HEK293 (cell line): ENCODE data around the gene DNASE1.
A peak's percentile ranks its signal among the peaks of the same experiment; 100 is the strongest.

ENCODE experiments used
- CTCF ChIA-PET: fragments of 350-600 bp; formaldehyde crosslinking; extraction: SDS; loops from one replicate; lab custom pipeline; 2021; ENCODE audit warnings: antibody characterized with exemption; lab: Yijun Ruan, JAX
- POLR2A ChIA-PET: fragments of 300-600 bp; formaldehyde crosslinking; extraction: SDS; loops from one replicate; lab custom pipeline; 2020; ENCODE audit warnings: antibody characterized with exemption, inconsistent platforms; lab: Yijun Ruan, JAX
- H3K27ac ChIP-seq: fragments of 200-500 bp; sonication (Bioruptor generic); 2 replicates; pipeline ENCODE4 v1.5.1; 2014; ENCODE audit warnings: low read depth, low read length, control low read depth, inconsistent platforms; ENCODE audit errors: extremely low read depth
- H3K36me3 ChIP-seq, 2 experiments: fragments of 200-500 bp in 1 of 2; sonication (Bioruptor generic) in 1 of 2; 1 replicate in 1 of 2; 2 replicates in 1 of 2; pipeline ENCODE4 v1.5.1; 2014 to 2017; ENCODE audit warnings: inconsistent platforms in 2 of 2, low read length in 2 of 2; ENCODE audit not compliant: control insufficient read depth in 2 of 2, insufficient read depth in 1 of 2
- H3K4me1 ChIP-seq: fragments of 200-500 bp; sonication (Bioruptor generic); 2 replicates; pipeline ENCODE4 v1.5.1; 2014; ENCODE audit warnings: mild to moderate bottlenecking, low read length, inconsistent platforms; ENCODE audit not compliant: control insufficient read depth, insufficient read depth
- H3K4me3 ChIP-seq: 2 replicates; pipeline ENCODE4 v1.5.1; 2011; ENCODE audit warnings: low read depth, mild to moderate bottlenecking, control low read depth, low read length, moderate library complexity
- H3K9me3 ChIP-seq: fragments of 200-500 bp; sonication (Bioruptor generic); 2 replicates; pipeline ENCODE4 v1.5.1; 2014; ENCODE audit warnings: low read depth, low read length, inconsistent platforms; ENCODE audit not compliant: control insufficient read depth, insufficient read depth
- EGR2 ChIP-seq: fragments of 450-650 bp; formaldehyde crosslinking; IDR thresholded peaks from 2 replicates; pipeline ENCODE4 v1.5.1; 2016; ENCODE audit warnings: low read depth, missing biosample characterization, missing genetic modification characterization
- GFI1B ChIP-seq: fragments of 450-650 bp; formaldehyde crosslinking; IDR thresholded peaks from 2 replicates; pipeline ENCODE4 v1.5.1; 2016; ENCODE audit warnings: missing biosample characterization, missing genetic modification characterization
- HOXC10 ChIP-seq: sonication (generic); formaldehyde crosslinking; IDR thresholded peaks from 2 replicates; pipeline ENCODE4 v1.8.1; 2023; ENCODE audit warnings: mild to moderate bottlenecking, missing genetic modification reagents
- KLF1 ChIP-seq: fragments of 450-650 bp; formaldehyde crosslinking; IDR thresholded peaks from 2 replicates; pipeline ENCODE4 v1.5.1; 2016; ENCODE audit warnings: missing biosample characterization, missing genetic modification characterization
- KLF8 ChIP-seq: fragments of 450-650 bp; formaldehyde crosslinking; IDR thresholded peaks from 2 replicates; pipeline ENCODE4 v1.5.1; 2016; ENCODE audit warnings: missing biosample characterization, missing genetic modification characterization
- ZFHX2 ChIP-seq: fragments of 450-650 bp; formaldehyde crosslinking; conservative IDR thresholded peaks from 2 replicates; pipeline ENCODE4 v1.5.1; 2016; ENCODE audit warnings: missing biosample characterization, missing genetic modification characterization
- ZFP41 ChIP-seq: fragments of 450-650 bp; formaldehyde crosslinking; IDR thresholded peaks from 2 replicates; pipeline ENCODE4 v1.5.1; 2016; ENCODE audit warnings: missing biosample characterization, missing genetic modification characterization, borderline replicate concordance
- ZIC2 ChIP-seq: fragments of 450-650 bp; formaldehyde crosslinking; IDR thresholded peaks from 2 replicates; pipeline ENCODE4 v1.5.1; 2016; ENCODE audit warnings: missing biosample characterization, missing genetic modification characterization
- ZNF274 ChIP-seq, 2 experiments: fragments of 200-500 bp in 1 of 2; fragments of 450-650 bp in 1 of 2; sonication (Bioruptor generic) in 1 of 2; formaldehyde crosslinking in 1 of 2; IDR thresholded peaks; 2 replicates each; pipeline versions ENCODE4 v1.5.1 to v1.6.1; 2014 to 2016; ENCODE audit warnings: borderline replicate concordance in 1 of 2, inconsistent platforms in 1 of 2, low read length in 1 of 2, missing biosample characterization in 1 of 2, missing genetic modification characterization in 1 of 2
- ZNF280C ChIP-seq: fragments of 450-650 bp; formaldehyde crosslinking; IDR thresholded peaks from 2 replicates; pipeline ENCODE4 v1.5.1; 2016; ENCODE audit warnings: missing biosample characterization, missing genetic modification characterization
- ZNF324 ChIP-seq: fragments of 450-650 bp; formaldehyde crosslinking; IDR thresholded peaks from 2 replicates; pipeline ENCODE4 v1.5.1; 2016; ENCODE audit warnings: missing biosample characterization, missing genetic modification characterization
- ZNF366 ChIP-seq: fragments of 450-650 bp; formaldehyde crosslinking; conservative IDR thresholded peaks from 2 replicates; pipeline ENCODE4 v1.5.1; 2016; ENCODE audit warnings: missing biosample characterization, missing genetic modification characterization
- ZNF416 ChIP-seq: fragments of 450-650 bp; formaldehyde crosslinking; IDR thresholded peaks from 2 replicates; pipeline ENCODE4 v1.5.1; 2016; ENCODE audit warnings: missing biosample characterization, missing genetic modification characterization
- ZNF560 ChIP-seq: fragments of 450-650 bp; formaldehyde crosslinking; IDR thresholded peaks from 2 replicates; pipeline ENCODE4 v1.5.1; 2017; ENCODE audit warnings: missing biosample characterization, missing genetic modification characterization, borderline replicate concordance
- ZNF658 ChIP-seq: fragments of 450-650 bp; formaldehyde crosslinking; IDR thresholded peaks from 2 replicates; pipeline ENCODE4; 2016; ENCODE audit warnings: missing biosample characterization, missing genetic modification characterization
- TF ChIP-seq, protein P1 (sequence below): fragments of 450-650 bp; formaldehyde crosslinking; IDR thresholded peaks from 2 replicates; pipeline ENCODE4 v1.5.1; 2016; ENCODE audit warnings: missing biosample characterization, missing genetic modification characterization

The DNASE1 gene

DNA sequence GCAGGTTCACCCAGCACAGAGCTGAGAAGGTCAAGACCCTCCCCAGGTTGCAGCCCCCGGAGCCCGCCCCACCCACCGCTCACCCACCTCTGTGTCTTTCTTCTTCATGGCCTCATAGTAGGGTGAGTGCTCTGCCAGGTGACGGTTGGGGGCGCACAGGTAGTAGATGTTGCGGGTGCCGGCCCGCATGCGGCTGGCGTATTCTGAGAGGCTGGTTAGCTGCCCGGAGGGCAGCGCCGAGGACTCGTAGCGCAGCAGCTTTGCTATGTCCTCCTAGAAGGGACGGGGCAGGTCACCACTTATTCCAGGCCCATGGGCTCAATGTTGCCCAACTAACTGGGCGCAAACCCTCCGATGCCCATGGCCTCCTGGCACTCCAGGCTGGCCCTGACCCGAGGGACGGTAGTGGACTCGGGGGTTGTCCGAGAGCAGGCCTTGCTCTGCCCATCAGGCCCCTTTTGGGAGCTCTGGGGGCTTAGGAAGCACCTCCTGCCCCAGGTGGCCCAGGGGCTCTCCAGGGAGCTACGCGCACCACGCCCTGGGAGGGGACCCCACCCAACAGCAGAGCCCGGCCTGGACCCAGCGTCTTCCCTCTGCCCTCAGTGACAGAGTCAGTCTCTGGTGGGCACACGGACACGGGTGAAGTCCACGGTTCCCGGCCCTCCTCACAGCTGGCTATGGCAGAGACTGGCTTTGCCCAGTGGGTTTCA is 9.9 kb downstream of the DNASE1 start:
- no peak for TF ChIP-seq ZNF416
- no peak for TF ChIP-seq ZNF280C
- no peak for TF ChIP-seq ZNF324 (tag by site-specific recombination)
- no peak for TF ChIP-seq ZNF658 (tag by site-specific recombination)
- TF ChIP-seq ZIC2: no peak
- TF ChIP-seq ZNF366 (tag by site-specific recombination): no peak
- TF ChIP-seq ZNF560: no peak
- no peak for TF ChIP-seq KLF1 (tag by site-specific recombination)
- no peak for TF ChIP-seq GFI1B (tag by site-specific recombination)
- no peak for TF ChIP-seq KLF8
- no peak for TF ChIP-seq ZFP41
- TF ChIP-seq, all 188 proteins: peak for 0
- POLR2A ChIA-PET: interaction anchor here (0.9 kb wide), 1 partner anchor 46 kb away, joined by 3 read pairs; no protein-coding TSS in a partner anchor
- Histone ChIP-seq H3K36me3 (peaks cover 21 to 82% of the 10 kb centered on the region in 2 experiments), H3K4me3 (no peak overlapping the region), H3K9me3 (no peaks in the 10 kb centered on the region), H3K27ac (no peak overlapping the region), H3K4me1 (no peaks in the 10 kb centered on the region)
- CTCF ChIA-PET: interaction anchor here (0.7 to 1.6 kb wide), 3 partner anchors 10 to 703 kb away, joined by 3 to 4 read pairs (median 3); partner anchors contain the start of gene DNASE1

- no peak overlapping the region for H3K4me3 ChIP-seq
- H3K9me3 ChIP-seq: no peaks in the 10 kb centered on the region
- TF ChIP-seq ZFHX2 (tag by site-specific recombination) (peak; percentile 51), EGR2 (tag by site-specific recombination) (0 out of 2 replicates have a peak, but pooled peaks have one; percentile 45), HOXC10 (CRISPR knock-in tag) (no peak)
- no peaks in the 10 kb centered on the region for H3K4me1 ChIP-seq
- ChIA-PET CTCF (interaction anchor here (0.9 to 1.6 kb wide), 3 partner anchors 12 to 126 kb away, joined by 3 to 5 read pairs (median 4); partner anchors contain the start of gene DNASE1), POLR2A (no interaction called here)
- no peak overlapping the region for H3K27ac ChIP-seq
- peaks cover 15 to 76% of the 10 kb centered on the region in 2 experiments for H3K36me3 ChIP-seq
Measured at GRCh38 chr16:3665508-3665907, 11.0 kb downstream of the DNASE1 start.

DNA sequence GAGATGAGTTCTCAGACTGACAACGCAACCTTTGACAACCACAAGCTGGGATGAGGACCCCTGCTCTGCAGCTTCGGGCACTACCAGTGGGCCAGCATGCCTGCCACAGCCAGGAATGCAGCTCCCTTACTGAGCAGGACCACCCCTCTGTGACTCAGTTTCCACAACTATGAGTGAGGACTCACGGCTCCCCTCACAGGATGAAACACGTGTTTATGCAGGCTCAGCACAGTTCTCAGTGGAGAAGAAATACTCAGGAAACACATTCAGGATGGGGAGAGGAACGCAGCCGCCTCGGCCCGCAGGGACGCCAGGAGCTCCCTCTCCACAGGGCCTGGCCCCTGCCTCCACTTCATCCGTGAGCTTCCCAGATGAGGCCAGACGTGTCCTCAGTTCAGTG is 14.1 kb downstream of the DNASE1 start:
- no peaks in the 10 kb centered on the region for H3K4me1 ChIP-seq
- no peaks in the 10 kb centered on the region for H3K9me3 ChIP-seq
- TF ChIP-seq ZNF274 (IDR thresholded peaks at IDR 0.05; ENCODE audit: low read length) (no peak), ZNF274 (tag by site-specific recombination; IDR thresholded peaks at IDR 0.05; ENCODE audit: borderline replicate concordance) (peak; percentile 92)
- TF ChIP-seq, protein P1, sequence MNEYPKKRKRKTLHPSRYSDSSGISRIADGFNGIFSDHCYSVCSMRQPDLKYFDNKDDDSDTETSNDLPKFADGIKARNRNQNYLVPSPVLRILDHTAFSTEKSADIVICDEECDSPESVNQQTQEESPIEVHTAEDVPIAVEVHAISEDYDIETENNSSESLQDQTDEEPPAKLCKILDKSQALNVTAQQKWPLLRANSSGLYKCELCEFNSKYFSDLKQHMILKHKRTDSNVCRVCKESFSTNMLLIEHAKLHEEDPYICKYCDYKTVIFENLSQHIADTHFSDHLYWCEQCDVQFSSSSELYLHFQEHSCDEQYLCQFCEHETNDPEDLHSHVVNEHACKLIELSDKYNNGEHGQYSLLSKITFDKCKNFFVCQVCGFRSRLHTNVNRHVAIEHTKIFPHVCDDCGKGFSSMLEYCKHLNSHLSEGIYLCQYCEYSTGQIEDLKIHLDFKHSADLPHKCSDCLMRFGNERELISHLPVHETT: no peak
- H3K36me3 ChIP-seq: peaks cover 8 to 76% of the 10 kb centered on the region in 2 experiments; a peak in 2 of 3 replicates
- H3K27ac ChIP-seq: no peak overlapping the region
- POLR2A ChIA-PET: no interaction called here
- H3K4me3 ChIP-seq: no peak overlapping the region
- CTCF ChIA-PET: interaction anchor here (0.5 to 0.9 kb wide), 3 partner anchors 9 to 1527 kb away, joined by 3 read pairs; no protein-coding TSS in a partner anchor
